Endothelial cell of umbilical vein (primary cell): ENCODE measurements around the gene UBE2D2. TPM values are rescaled to one million over a fixed set of nuclear protein-coding genes. Genes with fewer than 3 reads are reported as not detected.
"Not testable (repeated sequence)": the region's sequence is repeated elsewhere in the genome, so short reads cannot be mapped to it uniquely, and the experiment has no call there.

ENCODE experiments used
- BruUV-seq: library from RNA; stranded (reverse); fragments of 400-500 nt; replicated peaks from 2 replicates; lab custom pipeline; 2021; lab: Mats Ljungman, UMichigan
- CTCF ChIA-PET: fragments of 300-600, 350-600 bp; sonication (Branson Sonifier 250); formaldehyde crosslinking; loops from one replicate; lab custom pipeline; 2021; ENCODE audit warnings: antibody characterized with exemption, inconsistent platforms; lab: Charles Lee
- POLR2A ChIA-PET: fragments of 300-600, 350-600 bp; sonication (Branson Sonifier 250); formaldehyde crosslinking; loops from one replicate; lab custom pipeline; 2021; ENCODE audit warnings: antibody characterized with exemption, inconsistent platforms; lab: Charles Lee
- DNase-seq: peaks from one replicate; pipeline ENCODE4 v3.0.0-alpha.2; 2011; ENCODE audit warnings: low read depth, low spot score
- FAIRE-seq: peaks from 2 replicates; lab custom pipeline; 2011; peaks lifted over from hg19 to GRCh38; lab: Jason Lieb, UNC
- H2AFZ ChIP-seq: 2 replicates; pipeline ENCODE4 v1.6.0; 2012; ENCODE audit warnings: low read depth, low read length, control low read depth, inconsistent platforms
- H3K27ac ChIP-seq: 2 replicates; pipeline ENCODE4 v1.5.1; 2011; ENCODE audit warnings: low read depth, mild to moderate bottlenecking, control low read depth, low read length, moderate library complexity; ENCODE audit not compliant: insufficient read depth
- H3K27me3 ChIP-seq, 2 experiments: 2 replicates each; pipeline versions ENCODE4 v1.6.0 to v1.6.1; 2011; ENCODE audit warnings: low read length in 2 of 2, mixed read lengths in 1 of 2; ENCODE audit not compliant: control insufficient read depth in 2 of 2, insufficient read depth in 2 of 2
- H3K36me3 ChIP-seq, 2 experiments: 2 replicates in 1 of 2; 3 replicates in 1 of 2; pipeline ENCODE4 v1.5.1; 2011; ENCODE audit warnings: low read length in 2 of 2, mild to moderate bottlenecking in 1 of 2, moderate library complexity in 1 of 2; ENCODE audit not compliant: control insufficient read depth in 2 of 2, insufficient read depth in 2 of 2; ENCODE audit errors: extremely low read depth in 1 of 2
- H3K4me1 ChIP-seq: 3 replicates; pipeline ENCODE4 v1.5.1; 2011; ENCODE audit warnings: mild to moderate bottlenecking, low read length; ENCODE audit not compliant: control insufficient read depth, insufficient read depth; ENCODE audit errors: extremely low read depth
- H3K4me2 ChIP-seq: 2 replicates; pipeline ENCODE4 v1.6.1; 2011; ENCODE audit warnings: low read length, control low read depth, mixed read lengths; ENCODE audit not compliant: insufficient read depth
- H3K4me3 ChIP-seq, 3 experiments: fragments of 200-600 bp in 1 of 3; sonication (generic), shearing (Covaris generic) in 1 of 3; replicated peaks in 1 of 3; 2 replicates each; pipeline ENCODE4 v1.5.1; 2011 to 2016; ENCODE audit warnings: control low read depth in 3 of 3, low read length in 3 of 3, mild to moderate bottlenecking in 2 of 3, inconsistent platforms in 1 of 3, low read depth in 1 of 3, moderate library complexity in 1 of 3; ENCODE audit not compliant: insufficient read depth in 1 of 3
- H3K79me2 ChIP-seq: 2 replicates; pipeline ENCODE4 v1.6.0; 2012; ENCODE audit warnings: low read length, inconsistent platforms; ENCODE audit not compliant: control insufficient read depth, insufficient read depth
- H3K9ac ChIP-seq: replicated peaks from 2 replicates; pipeline ENCODE3; 2011; ENCODE audit warnings: low read length, control low read depth; ENCODE audit not compliant: insufficient read depth; ENCODE audit errors: extremely low read depth
- H3K9me1 ChIP-seq: replicated peaks from 3 replicates; pipeline ENCODE4 v1.6.0; 2011; ENCODE audit warnings: mild to moderate bottlenecking, low read length; ENCODE audit not compliant: control insufficient read depth, insufficient read depth; ENCODE audit errors: extremely low read depth
- H3K9me3 ChIP-seq: replicated peaks from 2 replicates; pipeline ENCODE4 v1.5.1; 2012; ENCODE audit warnings: low read length, inconsistent platforms; ENCODE audit not compliant: control insufficient read depth, insufficient read depth
- H4K20me1 ChIP-seq: replicated peaks from 2 replicates; pipeline ENCODE3; 2011; ENCODE audit warnings: mild to moderate bottlenecking, low read length; ENCODE audit not compliant: control insufficient read depth, insufficient read depth; ENCODE audit errors: extremely low read depth
- dilution Hi-C: fragments of 300-500 bp; cut with MboI; formaldehyde crosslinking; loops from one replicate; pipeline ENCODE4 v1.15.0; 2019; ENCODE audit warnings: low sequenced_read_pairs; ENCODE audit not compliant: extremely low pct_ligation_motif_present
- intact Hi-C: fragments of 100-400 bp; cut with micrococcal nuclease; formaldehyde crosslinking; loops from one replicate; pipeline ENCODE4 v1.10.0; 2022
- polyA plus RNA-seq, 4 experiments: library from polyadenylated mRNA; depleted of rRNA in 3 of 4; stranded (reverse) in 3 of 4; unstranded in 1 of 4; fragments of >200 nt; gene quantifications; 2 replicates each; pipeline versions ENCODE4 v1.2.1 to v1.2.3, GENCODE V29; 2011 to 2012; ENCODE audit warnings: missing spikeins in 1 of 4
- total RNA-seq: library from RNA; stranded (reverse); gene quantifications from 2 replicates; pipeline ENCODE4 v1.2.3, GENCODE V29; 2021
- TF ChIP-seq, protein P1 (sequence below), 2 donors: IDR thresholded peaks; 1 replicate in 1 of 2; 2 replicates in 1 of 2; pipeline ENCODE4 v1.5.1; 2011; ENCODE audit warnings: low read length in 2 of 2, mild to moderate bottlenecking in 2 of 2, moderate library complexity in 2 of 2, control low read depth in 1 of 2, inconsistent platforms in 1 of 2, low read depth in 1 of 2; ENCODE audit not compliant: insufficient read depth in 1 of 2; ENCODE audit errors: extremely low read depth in 1 of 2
- TF ChIP-seq, protein P2 (sequence below): IDR thresholded peaks from 2 replicates; pipeline ENCODE4 v1.6.1; 2011; ENCODE audit not compliant: insufficient read depth, insufficient read length

Gene UBE2D2
- total and polyA plus RNA-seq, 2 donors (not counting 3 experiments of a cell fraction or from before 2014, with no cell fraction given): 45.0 to 156 TPM

DNA sequence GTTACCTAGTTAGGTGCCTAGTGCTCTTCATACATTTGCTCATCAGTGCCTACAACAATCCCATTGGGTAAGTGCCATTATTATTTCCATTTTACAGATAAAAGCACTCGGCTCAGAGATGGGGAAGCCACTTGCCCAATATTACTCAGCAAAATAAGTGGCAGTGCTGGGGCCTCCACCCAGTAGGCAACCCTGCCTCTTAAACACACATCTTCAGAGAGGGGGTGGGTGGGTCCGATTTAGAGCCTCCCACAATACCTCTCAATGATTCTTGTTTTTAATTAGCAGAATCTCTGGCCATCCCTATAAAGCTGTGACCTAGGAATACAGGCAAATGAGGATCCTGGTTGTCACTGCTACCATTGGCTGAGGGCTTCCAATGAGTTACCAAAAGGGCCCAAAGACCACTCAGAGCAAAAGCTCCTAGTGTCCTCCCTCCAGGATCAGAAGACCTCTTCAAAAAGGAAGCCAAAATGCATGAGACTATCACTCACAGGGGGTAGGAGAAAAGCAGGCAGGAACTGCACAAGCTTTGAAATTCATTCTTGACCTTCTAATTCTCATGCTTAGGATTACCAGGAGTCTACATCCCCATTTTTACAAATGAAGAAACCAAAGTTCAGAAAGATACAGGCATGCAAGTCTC, 36.1 kb upstream of the UBE2D2 start:
- Histone ChIP-seq H3K27me3 (no peaks in the 10 kb centered on the region), H3K4me2 (no peak overlapping the region), H3K36me3 (no peaks in the 10 kb centered on the region), H3K79me2 (no peaks in the 10 kb centered on the region), H4K20me1 (no peaks in the 10 kb centered on the region), H3K27ac (no peak overlapping the region), H3K4me3 (no peak overlapping the region), H3K9me3 (no peaks in the 10 kb centered on the region), H3K9me1 (no peaks in the 10 kb centered on the region), H3K9ac (no peak overlapping the region), H2AFZ (no peak overlapping the region), H3K4me1 (no peaks in the 10 kb centered on the region)
- TF ChIP-seq, protein P1, sequence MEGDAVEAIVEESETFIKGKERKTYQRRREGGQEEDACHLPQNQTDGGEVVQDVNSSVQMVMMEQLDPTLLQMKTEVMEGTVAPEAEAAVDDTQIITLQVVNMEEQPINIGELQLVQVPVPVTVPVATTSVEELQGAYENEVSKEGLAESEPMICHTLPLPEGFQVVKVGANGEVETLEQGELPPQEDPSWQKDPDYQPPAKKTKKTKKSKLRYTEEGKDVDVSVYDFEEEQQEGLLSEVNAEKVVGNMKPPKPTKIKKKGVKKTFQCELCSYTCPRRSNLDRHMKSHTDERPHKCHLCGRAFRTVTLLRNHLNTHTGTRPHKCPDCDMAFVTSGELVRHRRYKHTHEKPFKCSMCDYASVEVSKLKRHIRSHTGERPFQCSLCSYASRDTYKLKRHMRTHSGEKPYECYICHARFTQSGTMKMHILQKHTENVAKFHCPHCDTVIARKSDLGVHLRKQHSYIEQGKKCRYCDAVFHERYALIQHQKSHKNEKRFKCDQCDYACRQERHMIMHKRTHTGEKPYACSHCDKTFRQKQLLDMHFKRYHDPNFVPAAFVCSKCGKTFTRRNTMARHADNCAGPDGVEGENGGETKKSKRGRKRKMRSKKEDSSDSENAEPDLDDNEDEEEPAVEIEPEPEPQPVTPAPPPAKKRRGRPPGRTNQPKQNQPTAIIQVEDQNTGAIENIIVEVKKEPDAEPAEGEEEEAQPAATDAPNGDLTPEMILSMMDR (IDR thresholded peaks at IDR 0.05; ENCODE audit: extremely low read depth in 1 of 2, insufficient read depth in 1 of 2, low read depth in 1 of 2, low read length in 2 of 2): no peak
- TF ChIP-seq, protein P2, sequence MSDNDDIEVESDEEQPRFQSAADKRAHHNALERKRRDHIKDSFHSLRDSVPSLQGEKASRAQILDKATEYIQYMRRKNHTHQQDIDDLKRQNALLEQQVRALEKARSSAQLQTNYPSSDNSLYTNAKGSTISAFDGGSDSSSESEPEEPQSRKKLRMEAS: no peak
- no TSS peak for BruUV-seq
- ChIA-PET CTCF (interaction anchor here (1.0 kb wide), 1 partner anchor 12 kb away, joined by 3 read pairs; no protein-coding TSS in a partner anchor), POLR2A (no interaction called here)
- dilution Hi-C loops (loop anchor here (5.0 to 10.0 kb wide), 2 partner anchors 47 to 110 kb away; no protein-coding TSS in a partner anchor), intact Hi-C loops (no loop called here)
- DNase-seq (no peak), FAIRE-seq (no peak)

DNA sequence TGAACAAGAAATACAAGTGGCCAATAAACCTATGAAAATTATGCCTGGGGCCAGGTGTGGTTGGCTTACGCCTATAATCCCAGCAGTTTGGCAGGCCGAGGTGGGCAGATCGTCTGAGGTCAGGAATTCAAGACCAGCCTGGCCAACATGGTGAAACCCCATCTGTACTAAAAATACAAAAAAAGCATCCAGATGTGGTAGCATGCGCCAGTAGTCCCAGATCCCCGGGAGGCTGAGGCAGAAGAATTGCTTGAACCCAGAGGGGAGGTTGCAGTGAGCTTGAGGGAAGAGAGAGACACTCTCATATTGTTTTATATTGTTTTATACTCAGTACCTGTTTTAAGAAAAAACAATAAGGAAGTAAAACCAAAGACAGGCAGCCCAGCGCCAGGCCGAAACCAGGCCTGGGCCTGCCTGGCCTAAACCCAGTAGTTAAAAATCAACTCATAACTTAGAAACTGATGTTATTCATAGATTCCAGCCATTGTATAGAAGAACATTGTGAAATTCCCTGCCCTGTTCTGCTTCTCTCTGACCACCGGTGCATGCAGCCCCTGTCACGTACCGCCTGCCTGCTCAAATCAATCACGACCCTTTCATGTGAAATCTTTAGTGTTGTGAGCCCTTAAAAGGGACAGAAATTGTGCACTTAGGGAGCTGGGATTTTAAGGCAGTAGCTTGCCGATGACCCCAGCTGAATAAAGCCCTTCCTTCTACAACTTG, 35.4 kb upstream of the UBE2D2 start:
- dilution Hi-C loops: loop anchor here (10.0 kb wide), 1 partner anchor 111 kb away; no protein-coding TSS in a partner anchor
- H3K4me2 ChIP-seq, DNase-seq, BruUV-seq, FAIRE-seq, H3K36me3 ChIP-seq, H3K27me3 ChIP-seq, H2AFZ ChIP-seq, H3K4me3 ChIP-seq, H3K9me1 ChIP-seq, H4K20me1 ChIP-seq, H3K9ac ChIP-seq, H3K79me2 ChIP-seq, intact Hi-C loops, H3K27ac ChIP-seq, POLR2A ChIA-PET, H3K4me1 ChIP-seq, H3K9me3 ChIP-seq: not testable (repeated sequence)
- CTCF ChIA-PET: interaction anchor here (1.0 kb wide), 1 partner anchor 13 kb away, joined by 3 read pairs; no protein-coding TSS in a partner anchor

DNA sequence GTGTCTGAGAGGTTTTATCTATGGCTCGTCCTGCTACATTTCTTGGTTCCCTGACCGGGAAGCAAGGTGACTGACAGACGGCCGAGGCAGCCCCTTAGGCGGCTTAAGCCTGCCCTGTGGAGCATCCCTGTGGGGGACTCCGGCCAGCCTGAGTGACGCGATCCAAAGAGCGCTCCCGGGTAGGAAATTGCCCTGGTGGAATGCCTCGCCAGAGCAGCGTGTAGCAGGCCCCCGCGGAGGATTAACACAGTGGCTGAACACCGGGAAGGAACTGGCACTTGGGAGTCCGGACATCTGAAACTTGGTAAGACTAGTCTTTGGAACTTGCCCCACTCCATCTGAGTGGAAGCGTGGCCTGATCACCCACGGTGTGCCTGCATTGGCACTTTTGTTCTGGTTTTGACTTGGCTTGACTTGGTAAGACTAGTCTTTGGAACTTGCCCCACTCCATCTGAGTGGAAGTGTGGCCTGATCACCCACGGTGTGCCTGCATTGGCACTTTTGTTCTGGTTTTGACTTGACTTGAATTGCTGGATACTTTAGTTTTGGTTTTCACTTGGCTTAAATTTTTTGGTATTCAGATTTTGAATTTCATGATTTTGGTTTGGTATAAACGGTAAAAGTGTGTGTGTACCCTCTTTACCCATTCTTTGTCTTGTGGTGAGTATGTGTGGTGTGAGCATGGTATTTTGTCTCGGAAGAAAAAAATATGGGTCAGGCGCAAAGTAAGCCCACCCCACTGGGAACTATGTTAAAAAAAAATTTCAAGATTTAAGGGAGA, 34.6 kb upstream of the UBE2D2 start:
- H3K9ac ChIP-seq, FAIRE-seq, H4K20me1 ChIP-seq, BruUV-seq, H3K4me1 ChIP-seq, H3K9me1 ChIP-seq, H3K27ac ChIP-seq, H3K79me2 ChIP-seq, H3K4me3 ChIP-seq, intact Hi-C loops, H3K27me3 ChIP-seq, POLR2A ChIA-PET, H3K9me3 ChIP-seq, H3K36me3 ChIP-seq, H2AFZ ChIP-seq, H3K4me2 ChIP-seq, DNase-seq: not testable (repeated sequence)
- dilution Hi-C loops: loop anchor here (10.0 kb wide), 1 partner anchor 112 kb away; no protein-coding TSS in a partner anchor
- CTCF ChIA-PET: interaction anchor here (1.0 kb wide), 1 partner anchor 13 kb away, joined by 3 read pairs; no protein-coding TSS in a partner anchor
